TTC549 (cell line): Measurements from ENCODE around the gene CDC42EP3.

ENCODE experiments used
- FAIRE-seq: peaks from 2 replicates; lab custom pipeline; 2012; peaks lifted over from hg19 to GRCh38; lab: Jason Lieb, UNC

The CDC42EP3 gene

DNA sequence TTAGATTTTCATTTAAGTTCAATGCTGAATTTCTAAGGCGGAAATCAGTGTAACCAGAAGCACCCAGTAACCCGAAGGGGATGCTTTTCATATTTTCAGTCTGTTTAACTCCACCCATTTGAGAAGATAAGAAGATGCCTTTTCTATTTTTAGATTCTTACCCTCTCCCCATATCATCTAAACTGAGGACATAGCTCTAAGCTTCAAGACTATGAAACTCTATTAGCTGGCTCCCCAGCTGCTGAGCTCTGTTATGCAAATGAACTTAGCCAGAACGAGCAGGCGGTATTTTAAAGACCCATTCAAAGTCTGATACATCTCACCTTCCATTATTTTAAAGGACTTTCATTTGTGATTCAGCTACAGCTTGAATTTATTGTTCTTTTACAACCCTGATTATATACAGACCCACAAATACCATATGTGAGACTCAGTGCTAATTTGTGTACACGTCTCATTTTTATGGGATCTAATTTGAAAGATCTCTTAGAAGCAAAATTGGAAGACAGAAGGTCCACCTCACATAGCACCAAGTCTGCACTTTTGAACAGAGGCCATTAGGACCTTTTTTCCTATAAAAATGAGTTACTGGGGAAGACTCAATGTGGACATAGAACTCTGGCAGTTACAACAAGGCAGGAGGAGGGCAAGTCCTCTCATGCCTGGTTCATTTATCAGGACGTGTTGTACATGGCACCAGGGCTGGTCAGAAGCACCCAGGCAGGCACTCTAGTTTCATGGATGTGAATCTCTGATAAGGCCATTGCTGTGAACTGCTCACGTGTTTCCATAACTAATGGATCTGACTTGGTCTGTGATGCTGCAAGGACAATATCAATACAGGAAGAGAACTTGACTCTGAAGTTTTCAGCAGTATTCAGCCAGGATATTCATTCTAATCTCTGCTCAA is 16.3 kb downstream of the CDC42EP3 start:
- FAIRE-seq = no peak

DNA sequence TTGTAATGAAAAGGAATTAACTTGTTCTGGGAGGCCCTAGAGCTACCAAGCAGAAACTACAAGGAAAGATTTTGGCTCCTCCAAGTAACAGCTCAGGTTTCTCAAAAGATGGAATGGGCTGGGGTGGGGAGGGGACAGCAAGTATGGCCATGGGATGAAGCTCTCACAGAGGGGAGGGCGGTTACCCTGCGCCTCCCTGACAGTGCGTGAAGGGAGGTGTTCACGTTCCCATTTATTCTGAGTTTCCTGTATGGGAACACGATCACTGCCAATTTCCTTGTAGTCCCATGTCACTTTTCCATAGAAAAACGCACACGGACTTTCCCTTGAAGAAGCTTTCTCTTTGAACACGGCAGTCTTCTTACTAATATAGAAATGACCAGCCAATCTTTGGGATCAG is 17.0 kb downstream of the CDC42EP3 start:
- no peak for FAIRE-seq

DNA sequence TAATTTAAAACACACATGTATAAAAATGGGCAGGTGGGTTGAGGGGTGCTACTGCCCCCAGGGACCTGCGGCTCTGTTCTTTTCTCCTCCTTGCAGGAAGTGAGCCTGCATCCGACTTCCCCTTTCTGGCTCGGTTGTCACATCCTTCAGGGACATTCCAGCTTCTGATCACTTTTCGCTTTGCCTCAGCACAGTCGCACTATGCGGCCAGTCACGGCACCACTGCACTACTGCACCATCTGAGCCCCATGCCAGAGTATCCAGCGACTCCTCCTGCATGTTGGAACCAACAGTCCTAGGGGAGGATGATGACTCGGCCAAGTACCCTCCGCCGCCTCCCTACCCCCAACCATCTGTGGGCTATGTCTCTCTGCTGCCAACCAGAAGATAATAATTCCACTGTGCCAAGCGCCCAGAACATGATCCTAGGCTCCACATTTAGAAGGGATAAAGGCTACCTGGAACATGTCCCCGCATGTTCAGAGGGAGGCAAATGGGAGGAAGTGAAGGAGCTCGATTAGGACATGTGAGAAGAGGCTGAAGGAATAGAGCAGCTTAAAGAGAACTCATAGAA is 17.6 kb downstream of the CDC42EP3 start:
- no peak for FAIRE-seq

DNA sequence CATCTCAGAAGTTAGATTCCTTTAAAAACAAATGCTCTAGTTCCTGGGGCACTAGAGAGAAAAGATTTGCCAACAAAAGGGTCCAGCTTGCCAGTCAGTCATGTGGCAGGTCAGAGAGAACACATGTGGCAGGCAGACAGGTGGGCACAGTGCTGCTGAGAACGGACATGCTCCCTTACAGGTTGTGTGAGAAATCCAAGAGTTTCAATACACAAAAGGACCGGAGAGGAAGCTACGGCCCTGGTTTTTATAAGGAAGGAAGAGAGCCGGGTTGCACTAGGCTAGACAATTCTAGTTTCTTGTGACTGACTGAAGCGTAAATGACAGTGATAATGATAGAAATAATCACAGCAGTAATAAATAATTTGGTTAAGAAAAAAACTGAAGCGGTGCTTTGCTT is 18.3 kb downstream of the CDC42EP3 start:
- no peak for FAIRE-seq

DNA sequence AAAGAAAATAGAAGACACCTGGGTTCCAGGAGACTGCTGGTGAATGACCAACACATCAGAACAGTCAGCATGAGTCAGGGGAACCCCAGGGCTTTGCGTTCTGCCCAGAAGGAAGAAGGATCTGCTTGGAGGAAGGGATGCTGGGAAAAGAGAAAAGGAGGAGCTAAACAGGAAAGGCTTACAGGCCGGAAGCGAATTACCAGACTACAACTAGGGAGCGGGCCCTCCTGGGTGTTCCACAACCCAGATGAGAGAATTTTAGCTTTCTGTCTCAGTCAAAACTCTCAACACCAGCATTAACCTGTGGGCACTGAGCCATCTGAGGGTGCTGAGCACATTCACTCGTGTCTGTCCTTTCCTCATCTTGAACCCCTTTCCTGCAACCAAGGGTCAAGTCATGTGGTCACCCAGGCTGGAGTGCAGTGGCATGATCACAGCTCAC is 19.2 kb downstream of the CDC42EP3 start:
- FAIRE-seq = no peak

DNA sequence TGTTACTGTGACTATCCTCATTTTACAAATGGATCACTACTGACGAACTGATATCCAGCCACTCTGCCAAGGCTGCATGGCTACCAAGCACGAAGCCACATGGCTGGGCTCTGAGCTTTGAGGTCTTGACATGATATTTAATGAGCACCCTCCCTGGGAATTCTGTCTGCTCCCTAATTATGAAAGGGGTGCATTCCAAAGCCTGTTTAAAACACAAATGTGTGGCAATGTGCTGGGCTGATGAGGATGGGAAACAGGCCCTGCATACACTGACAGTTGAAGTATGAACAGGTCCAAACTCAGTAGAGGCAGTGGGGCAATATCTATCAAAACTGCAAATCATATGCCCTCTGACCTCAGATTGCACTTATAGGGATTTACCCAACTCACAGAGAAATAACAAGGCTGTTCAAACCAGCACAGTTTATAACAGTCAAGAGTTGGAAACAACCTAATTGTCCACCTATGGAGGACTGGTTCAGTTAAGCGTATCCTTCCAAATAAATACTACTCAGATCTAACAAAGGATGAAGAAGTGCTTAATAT is 20.8 kb downstream of the CDC42EP3 start:
- no peak for FAIRE-seq

DNA sequence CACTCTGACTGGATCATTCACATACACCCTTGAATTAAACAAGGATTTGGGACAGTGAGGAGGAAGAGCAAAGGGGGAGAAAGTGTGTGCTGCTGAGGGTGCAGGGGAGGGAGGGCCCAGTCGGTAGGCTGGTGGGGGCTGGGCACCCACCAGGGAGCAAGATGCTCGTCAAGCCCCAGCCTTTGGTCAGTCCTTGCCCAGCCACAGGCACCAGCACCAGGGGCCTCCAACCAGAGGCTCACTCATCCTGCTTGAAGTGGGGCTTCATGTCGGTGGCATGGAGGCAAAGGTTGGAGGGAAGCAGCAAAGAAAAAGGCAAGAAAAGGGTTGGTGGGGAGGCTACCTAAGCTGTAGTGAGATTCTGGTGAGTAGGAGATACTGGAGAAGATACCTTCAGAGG is 21.9 kb downstream of the CDC42EP3 start:
- FAIRE-seq = no peak

DNA sequence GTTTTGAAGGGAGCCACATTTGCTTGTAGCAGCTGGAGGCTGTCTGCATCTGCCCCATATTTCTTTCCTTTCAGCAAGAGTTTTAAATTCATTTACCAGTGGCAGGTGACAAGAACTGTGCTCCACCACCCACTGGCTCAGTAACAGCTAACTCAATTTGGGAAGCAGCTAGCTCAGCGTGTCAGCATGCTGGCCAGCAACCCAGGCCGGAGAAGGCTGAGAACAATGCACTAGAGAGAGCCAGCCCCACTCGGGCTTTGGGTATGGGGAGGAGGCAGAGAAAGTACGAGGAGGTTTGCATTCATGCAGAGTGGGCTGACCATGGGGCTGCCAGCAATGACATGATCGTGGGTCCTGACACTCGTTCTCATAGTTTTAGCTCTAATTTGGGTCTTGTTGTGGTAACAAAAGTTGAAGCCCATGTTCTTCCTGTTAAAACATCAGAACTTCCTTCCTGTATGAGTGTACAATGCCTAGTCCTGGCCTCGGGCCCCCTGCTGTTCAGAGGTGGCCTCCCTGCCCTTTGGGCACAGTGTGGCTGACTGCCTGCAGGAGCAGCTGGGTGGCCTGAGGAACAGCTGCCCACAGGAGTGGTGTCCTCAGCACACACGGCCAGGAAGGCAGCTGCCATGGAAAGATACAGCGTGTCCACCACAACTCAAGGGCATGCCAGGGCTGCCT is 23.0 kb downstream of the CDC42EP3 start:
- FAIRE-seq = no peak

DNA sequence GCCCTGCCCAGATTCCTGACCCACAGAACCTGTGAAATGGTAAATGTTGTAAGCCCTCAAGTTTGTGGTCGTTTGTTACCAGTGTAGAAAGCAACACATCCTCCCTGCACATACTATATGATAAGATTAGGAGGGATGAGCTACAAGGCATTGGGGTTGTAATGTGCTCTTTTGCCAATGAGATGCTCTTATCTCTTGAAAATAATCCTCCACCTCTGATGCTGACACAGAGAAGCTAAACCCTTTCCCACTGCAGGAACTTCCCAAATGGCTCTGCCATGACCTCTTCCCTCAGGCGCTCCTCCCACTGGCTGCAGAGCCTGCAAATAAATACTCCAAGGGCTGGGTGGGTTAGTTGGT is 23.5 kb downstream of the CDC42EP3 start:
- FAIRE-seq = no peak

DNA sequence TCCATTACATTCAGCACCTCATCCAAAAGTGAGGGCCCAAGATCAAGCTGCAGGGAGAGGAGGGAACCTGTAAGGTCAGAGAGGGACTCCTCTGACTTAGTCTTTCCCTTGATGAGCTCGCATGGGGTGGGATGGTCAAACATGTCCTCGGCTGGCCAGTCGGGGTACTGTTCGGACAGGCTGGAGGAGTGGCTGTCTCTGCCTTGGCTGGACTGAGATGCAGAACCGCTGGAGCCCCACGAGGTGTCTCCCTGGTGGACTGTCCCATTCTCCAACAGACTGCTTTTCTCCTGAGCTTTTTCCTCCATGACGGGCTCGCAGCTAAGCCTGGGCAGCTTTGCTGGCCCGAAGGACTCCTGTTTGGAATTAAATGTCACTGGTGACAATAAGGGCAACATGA is 25.6 kb downstream of the CDC42EP3 start:
- FAIRE-seq = no peak

DNA sequence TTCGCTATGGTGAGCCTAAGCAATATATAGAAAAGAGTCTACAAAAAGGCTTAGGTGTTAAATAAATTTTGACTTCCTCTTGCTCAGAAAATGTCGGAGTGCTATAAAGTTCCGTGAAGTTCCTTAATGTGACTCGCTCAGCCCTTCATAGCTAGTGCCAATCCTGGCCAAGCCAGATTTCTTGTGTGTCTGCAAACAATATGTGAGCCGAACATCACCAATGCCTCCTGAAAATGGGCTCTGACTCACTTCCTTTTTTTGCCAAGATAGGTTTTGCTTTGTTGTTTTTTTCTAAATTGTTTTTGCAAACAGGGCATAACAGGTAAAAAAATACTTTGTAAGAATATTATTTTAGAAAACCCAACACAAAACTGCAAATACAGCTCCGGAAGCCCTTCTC is 26.1 kb downstream of the CDC42EP3 start:
- no peak for FAIRE-seq

DNA sequence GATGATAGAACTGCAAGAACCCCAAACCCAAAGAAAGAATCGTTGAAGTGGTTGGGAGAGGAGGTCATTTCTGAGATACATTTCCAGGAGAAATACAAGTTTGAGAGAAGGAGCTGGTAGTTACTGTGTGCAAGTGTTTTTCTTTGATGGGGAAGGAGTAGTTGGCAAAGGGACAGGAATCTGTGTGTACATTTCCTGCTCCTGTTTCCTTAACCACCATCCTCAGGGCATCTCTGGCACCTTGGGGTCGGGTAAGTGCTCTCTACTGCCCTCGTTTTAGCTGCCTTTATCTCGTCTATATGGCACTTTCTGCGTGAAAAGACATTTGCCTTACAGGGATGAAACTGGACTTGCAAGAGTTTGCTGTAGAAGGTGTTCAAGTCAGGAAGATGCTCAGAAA is 27.3 kb downstream of the CDC42EP3 start:
- no peak for FAIRE-seq

DNA sequence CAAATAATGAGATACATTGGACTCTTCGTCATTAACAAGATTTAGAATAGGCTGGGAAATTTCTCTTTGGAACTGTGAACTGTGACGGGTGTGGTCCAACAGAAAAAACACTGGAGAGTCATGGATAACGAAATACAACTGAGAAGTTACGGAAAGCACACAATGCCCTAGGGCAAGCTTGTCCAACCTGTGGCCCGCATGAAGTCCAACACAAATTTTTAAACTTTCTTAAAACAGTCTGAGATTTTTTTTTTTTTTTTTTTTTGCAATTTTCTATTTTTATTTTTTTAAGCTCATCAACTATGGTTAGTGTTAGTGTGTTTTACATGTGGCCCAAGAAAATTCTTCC is 27.7 kb downstream of the CDC42EP3 start:
- FAIRE-seq = no peak

DNA sequence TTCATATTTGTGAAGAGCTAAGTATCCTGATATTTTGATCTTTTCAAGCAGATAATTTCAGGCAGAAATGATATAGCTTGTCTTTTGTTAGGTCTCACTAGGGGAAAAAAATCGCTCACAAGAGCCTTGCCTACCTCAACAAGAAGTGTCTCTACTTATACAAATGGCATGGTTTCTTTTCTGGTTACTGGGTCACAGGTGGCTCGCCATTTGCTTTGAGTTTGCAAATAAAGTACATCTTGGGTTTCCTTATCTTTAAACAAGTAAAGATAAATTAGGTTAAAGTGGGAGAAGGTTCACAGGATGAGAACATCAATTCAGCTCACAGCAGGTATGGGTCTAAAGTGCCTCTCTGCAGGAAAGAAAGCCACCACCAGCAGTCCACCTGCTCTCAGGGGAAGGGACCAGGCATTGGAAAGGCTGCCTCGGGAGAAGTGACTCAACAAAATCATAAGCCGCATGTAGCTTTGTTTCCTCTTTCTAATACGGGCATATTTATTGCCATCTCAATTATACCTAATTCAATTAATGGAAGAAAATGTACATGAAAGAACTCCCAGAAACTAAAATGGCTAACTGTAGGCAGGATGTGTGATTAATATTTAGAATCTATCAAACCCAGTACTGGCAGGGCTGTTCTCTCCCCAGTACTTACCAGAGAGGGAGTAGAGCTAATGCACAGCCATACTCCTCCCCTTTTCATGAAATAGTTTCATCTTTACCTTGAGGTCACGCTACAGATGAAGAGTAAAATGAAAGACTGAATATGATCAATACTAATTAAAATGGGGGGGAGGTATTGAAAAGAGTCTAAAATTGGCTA is 28.3 kb downstream of the CDC42EP3 start:
- no peak for FAIRE-seq

DNA sequence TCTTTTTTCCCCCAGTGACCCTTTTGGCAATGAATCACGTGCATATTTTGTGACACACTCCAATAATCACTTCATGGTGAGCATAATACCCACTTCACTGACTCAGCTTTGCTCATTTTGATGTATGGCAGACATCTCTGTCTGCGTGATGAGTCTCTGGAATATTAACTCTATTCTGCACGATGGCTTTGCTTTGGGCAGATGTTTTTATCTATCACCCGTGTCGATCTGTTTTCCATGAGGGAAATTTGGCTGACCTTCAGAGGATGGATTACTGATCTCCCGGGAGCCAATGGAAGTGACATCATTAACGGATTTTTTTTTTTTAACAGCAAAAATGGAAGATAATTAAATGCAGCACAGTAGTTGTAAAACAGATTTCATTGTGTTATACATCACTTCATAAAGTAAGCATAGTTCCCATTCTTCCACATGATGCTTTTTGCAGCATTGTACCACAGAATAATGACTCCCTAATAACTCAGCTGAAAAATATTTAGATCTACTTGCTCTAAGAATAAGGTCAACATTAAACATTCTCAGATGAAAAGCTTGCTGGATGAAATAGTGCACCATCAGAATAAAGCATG is 29.8 kb downstream of the CDC42EP3 start:
- no peak for FAIRE-seq

DNA sequence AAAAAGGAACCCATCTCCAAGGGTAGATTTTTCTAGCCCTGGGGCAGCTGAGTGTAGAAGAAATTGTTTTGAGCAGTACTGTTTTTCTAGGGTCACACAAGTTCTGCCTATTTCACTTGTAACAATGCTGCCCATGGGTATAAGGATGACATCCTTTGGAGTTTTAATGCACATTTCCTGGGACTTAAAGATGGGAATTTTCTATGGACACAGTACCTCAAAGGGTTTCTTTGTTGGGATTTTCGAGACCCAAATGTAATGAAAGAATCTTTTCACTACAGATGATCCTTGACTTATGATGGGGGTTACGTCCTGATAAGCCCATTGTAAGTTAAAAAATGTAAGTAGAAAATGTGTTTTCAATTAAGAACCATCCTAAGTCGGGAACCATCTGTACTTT is 31.8 kb downstream of the CDC42EP3 start:
- FAIRE-seq = no peak

DNA sequence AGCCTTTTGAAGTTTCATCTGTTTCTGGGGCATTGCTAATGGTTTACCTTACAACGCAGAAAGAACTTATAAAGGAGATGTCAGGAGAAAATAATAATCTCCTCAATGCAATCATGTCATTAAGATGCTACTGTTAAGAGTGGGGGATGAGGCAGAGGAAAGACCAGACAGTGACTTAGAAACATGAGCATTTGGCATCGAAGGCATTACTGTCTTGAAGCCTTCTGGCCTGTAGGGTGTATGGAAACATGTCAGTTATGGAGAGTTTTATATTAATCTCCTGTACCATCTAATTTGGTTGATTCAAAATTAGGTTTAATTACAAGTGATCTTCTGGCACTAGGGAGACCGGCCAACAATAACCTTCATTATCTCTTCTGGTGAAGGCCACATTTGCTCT is 32.5 kb downstream of the CDC42EP3 start:
- no peak for FAIRE-seq

DNA sequence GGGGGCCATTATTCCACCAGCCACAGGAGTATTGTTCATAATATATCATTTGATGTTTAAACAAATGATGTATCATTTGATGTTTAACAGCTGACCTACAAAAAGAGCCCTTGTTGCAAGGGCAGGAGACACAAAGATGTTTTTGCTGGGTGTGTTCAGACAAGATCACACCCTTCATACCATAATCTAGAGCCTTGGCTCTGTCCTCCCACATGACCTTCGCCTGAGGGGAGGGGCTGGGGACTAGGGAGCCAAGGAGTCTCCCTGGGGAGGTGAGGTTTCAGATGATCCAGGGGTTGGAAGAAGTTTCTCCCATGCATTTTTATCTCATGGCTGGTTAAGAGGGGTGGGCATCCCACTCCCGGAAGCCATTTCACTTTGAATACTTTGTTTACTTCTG is 33.5 kb downstream of the CDC42EP3 start:
- no peak for FAIRE-seq

DNA sequence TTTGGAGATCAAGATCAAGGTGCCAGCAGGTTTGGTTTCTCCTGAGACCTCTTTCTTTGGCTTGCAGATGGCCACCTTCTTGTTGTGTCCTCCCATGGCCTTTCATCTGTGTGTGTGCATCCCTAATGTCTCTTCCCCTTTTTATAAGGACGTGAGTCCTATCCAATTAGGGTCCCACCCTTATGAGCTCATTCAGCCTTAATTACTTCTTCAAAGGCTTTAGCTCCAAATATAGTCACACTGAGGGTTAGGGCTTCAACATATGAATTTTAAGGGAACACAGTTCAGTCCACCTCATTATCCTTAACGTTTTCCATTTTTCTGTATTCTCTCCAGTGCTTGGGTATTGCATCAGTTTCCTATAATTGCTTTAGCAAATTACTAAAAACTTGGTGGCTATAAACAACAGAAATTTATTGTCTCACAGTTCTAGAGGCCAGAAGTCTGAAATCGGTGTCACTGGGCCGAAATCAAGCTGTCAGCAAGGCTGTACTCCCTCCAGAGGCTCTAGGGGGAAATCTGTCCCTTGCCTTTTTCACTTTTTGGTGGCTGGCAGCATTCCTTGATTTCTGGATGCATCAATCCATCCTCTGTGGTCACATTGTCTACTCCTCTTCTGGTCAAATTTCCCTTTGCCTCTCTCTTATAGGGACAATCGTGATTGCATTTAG is 34.1 kb downstream of the CDC42EP3 start:
- FAIRE-seq = no peak

DNA sequence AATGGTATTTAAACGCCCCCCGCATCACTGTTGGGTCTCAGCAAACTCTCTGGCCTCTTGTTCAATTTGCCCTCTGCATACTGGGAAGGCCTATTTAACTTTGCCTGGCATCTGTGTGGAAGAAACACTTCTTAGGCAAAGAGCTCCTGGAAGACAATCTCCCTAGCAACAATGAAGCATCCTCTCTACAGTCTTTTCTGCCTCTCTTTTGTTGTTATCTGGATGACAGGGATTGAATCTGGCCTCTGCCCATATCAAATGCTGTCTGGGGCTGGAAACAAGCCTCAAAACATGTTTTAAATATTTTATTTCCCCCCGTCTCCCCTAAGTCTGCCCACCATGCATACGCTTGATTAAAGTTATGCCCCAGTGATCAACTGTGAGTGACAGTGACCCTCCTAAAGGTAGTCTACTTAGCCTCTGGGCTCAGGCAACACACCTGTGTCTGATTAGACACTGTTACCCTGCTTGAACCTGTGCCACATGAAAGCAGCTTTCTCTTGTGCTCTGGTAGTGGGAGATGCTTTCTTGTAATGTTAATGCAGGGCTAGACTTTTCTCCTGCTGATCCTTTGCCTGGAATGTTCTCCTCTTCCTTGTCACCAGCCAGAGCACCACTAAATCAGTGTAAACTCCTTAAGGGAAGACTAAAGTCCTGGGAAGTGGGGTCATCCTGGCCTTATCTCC is 34.9 kb downstream of the CDC42EP3 start:
- no peak for FAIRE-seq
